Stimulated activated CD8-positive, alpha-beta memory T cell treated with anti-CD3 and anti-CD28 coated beads, Interleukin-15, amount 100 ng/mL, for 48 hours (primary cell): Measurements from ENCODE around the gene MYBPC2.

Experiments used
- DNase-seq, 2 donors: peaks; one replicate each; pipeline ENCODE4 v3.0.0-alpha.2; 2020; ENCODE audit warnings: low read depth in 2 of 2

The MYBPC2 gene

DNA sequence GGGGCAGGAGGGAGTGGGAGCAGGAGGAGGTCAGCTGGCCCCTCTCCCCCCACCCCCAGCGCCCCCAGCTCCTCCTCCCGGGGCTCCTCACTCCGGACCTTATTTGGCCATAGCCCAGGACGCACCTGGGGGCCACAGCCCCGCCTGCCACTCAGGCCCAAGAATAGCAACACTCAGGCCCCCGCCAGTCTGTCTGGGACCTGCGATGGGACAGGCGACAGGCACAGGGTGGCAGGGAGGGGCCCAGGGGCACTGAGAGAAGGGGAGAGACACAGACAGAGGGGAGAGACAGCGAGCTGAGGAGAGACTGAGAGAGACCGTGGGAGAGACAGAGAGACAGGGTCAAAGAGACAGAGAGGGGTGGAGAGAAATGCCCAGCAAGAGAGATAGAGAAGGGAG, 68.1 kb downstream of the MYBPC2 start:
- no peak for DNase-seq

DNA sequence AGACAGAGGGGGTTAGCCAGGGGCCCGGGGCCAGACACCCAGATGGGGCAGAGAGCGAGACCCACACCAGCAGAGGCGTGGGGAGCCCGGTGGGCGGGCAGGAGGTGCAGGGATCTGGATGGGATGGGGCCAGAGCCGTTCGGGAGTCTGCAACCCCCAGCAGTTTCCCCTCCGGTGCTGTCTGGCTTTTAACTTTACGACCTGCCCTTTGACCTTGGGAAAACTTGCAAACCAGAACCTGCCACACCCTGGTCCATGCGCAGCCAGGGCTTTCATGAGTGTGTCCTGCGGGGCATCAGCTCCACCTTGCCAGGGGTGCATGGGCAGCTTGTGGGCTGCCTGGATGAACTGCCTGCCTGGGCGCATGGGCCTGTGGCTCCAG, 68.5 kb downstream of the MYBPC2 start:
- DNase-seq, result no peak

DNA sequence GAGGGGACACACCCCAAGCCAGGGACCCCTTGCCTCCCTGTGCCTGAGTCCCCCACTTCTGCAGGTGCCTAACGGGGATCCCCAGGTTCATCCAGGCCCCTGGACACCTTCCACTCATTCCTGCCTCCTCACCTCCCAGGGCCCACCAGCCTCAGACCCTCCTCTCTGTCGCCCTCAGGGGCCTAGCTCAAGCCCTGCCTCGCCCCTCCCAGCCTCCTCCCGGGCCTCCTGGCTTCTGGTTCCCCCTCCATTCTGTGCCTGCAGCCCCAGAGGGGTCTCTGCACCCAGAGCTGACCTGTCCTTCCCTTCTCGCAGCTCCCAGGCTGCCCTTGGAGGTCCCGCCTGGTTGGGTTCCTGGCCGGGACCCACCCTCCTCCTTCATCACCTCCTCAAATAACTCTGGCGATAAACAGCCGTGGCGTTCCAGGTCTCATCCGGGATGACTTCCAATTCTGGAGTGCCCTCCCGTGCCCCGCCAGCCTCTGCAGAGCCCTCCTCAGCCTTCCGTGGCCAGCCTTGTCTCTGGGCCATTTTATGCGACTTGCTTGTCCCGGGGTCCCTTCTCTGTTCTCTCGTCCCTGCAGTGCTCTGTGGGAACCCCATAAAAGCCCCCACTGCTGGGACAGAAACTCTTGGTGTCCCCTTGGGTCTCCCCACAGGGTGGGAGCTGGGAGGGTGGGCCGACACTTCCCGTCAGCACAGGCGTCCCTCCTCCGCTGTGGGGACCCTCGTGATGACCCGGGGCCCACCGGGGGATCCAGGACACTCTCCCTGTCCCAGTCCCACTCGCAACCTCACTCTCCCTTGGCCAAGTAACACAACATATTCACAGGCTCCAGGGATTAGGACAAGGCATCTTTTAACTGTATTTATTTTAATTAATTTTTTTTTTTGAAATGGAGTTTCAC, 69.1 kb downstream of the MYBPC2 start:
- DNase-seq, result no peak

DNA sequence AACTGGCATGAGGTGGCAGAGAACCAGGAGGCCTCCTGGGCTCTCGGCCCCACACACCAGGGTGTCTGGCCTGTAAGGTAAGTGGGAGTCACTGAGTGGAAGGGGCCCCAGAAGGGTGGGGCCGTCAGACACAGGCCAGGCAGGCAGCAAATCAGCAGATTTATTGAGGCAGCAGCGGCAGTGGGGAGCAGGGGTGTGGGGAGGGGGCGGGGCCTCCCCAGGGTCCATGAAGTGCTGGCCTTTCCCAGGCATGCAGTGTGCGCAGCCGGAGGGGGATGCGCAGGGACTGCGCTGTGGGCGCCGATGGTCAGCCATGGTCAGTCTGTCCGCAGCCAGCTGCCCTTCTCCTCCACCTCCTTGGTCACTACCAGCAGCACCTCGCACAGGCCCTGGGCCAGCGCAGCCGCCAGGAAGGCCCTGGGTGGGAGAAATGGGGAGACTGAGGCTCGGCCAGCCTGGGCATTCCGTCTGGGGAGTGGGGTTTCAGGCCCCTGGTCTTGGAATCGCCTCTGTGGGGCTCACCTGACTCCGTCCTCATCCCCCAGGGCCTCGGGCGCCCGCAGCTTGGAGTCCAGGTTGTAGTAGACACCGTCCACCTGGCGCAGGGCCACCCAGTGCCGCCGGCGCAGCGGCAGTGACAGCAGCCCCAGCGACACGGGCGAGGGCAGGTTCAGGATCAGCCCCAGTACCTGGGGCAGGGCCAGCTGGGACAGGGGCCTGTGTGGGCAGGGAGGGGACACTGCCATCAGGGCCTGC, 73.3 kb downstream of the MYBPC2 start:
- no peak for DNase-seq

DNA sequence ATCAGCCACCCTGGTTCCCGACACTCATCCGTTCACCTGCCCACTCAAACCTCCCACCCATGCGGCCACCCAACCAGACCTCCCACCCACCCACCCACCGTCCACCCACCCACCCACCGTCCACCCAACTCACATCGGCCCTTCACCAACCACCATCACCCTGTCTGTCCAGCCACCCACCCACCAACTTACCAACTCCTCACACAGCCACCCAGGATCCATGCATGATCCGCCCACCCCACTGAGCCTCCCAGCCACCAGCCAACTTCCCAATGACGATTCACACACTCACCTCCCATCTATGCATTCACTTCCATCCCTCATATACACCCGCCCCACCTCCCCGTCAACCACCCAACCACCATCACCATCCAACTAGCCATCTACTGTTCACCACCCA, 74.0 kb downstream of the MYBPC2 start:
- DNase-seq, result no peak

DNA sequence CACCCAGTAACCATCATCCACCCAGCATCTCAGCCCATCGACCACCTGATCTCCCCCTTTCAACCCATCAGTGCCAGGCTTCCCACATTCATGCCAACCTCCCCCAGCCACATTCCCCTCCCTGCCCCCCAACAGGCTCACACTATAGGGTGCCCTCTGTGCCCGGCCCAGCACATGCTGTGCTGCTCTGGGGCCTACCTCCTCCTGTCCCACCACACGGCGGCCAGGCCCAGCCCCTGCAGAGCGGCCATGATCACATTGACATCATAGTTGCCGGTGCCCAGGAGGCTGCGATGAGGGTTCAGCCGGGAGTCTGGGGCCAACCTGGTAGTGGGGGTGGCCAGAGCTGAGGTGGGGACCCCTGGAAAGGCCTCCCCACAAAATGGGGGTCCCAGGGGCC, 74.7 kb downstream of the MYBPC2 start:
- no peak for DNase-seq

DNA sequence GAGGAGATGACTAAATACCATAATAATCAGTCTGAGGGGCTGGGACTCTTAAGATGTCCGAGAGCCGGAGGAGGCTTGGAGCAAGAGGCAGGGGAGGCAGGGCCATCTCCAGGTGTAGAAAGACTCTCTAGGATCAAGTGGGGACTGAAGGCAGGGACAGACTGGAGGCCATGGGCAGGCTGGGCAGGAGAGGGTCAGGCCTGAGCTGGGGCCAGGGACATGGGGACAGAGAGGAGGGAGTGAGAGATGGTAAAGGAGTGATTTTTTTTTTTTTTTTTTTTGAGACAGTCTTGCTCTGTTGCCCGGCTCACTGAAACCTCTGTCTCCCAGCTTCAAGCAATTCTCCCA, 76.1 kb downstream of the MYBPC2 start:
- no peak for DNase-seq

DNA sequence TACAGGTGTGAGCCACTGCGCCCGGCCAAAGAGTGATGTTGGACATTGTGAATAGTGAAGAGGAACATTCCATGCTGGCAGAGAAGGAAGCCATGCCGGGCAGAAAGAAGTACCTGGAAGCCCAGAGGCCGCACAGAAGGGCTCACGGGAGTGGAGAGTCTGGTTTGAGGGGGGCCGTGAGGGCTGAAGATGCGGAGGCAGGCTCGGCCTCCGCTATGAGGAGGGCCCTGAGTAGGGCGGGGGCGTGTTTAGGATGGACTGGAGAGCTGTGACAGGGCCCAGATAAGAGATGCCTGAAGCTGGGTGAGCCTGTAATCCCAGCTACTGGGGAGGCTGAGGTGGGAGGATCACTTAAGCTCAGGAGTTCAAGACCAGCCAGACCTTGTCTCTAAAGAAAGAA, 76.7 kb downstream of the MYBPC2 start:
- no peak for DNase-seq

DNA sequence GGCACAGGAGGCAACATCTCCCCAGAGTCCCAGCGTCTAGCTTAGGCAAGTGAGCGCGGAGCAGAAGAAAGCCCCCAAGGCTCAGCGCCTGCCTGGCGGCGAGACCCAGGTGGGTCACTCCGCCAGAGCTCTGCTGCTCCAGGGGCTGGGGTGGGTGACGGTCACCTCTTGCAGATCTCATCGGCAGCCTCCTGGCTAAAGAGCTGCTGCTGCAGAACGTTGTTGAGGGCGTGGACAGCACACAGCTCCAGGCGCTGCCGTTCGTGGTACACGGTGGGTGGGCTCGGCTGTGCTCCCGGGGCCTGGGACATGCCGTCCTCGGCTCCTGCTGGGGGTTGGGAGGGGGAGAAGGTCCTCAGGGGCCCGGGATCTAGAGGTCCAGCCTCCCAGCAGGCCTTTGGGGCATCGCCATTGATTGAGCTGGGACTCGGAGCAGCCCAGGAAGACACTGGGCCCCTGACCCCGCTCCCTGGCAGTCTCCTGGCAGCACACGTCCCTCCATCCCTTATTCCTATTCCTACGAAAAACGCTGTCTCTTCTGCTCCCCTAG, 77.5 kb downstream of the MYBPC2 start:
- DNase-seq, result no peak

DNA sequence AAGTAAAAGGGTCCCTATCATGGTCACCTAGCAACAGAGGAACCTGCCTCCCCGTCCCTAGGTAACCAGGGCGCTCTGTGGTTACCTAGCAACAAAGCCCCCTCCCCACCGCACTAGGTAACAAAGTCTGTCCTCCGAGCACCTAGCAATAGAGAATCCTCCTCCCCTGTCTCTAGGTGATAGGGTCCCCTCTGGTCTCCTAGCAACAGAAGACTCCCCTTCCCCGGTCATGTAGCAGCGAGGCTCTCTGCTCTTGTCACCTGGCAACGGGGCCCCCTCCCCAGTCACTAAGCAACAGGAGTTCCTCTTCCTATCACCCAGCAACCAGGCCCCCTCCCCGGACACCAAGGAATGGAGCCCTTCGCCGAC, 78.0 kb downstream of the MYBPC2 start:
- DNase-seq, result no peak

DNA sequence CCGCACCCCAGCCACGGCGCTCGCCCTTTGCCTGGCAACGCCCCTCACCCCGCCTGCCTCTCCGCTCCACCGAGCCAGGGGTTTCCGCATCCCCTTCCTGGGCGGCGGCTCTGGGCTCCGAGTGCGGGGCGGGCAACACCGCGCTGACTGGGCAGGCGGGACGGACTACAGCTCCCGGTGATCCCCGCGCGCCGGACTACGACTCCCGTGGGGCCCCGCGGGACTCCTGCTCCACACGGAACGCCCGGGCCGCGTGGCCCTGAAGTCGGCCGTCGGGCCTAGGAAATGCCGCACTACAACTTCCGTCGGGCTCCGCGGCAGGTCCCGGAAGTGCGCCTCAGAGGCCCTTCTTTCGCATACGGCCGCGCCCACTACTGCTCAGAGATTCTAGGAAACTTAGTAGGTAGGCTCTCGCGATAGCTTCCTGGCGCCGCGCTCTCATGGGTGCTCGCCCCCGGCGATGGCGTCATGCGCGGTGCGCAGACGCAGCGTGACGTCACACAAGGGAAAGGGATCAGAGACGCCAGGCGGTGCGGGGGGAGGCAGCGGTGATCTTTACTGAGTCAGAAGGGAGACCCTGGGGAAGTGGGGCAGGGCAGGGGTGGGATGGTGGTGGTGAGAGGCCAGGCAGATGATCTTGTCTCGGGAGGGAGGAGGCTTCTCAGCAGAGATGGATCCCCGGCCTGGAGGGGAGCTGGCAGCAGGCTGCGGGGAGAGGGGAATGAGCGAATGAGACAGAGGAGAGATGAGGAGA, 78.6 kb downstream of the MYBPC2 start, which contains the start of gene JOSD2:
Gene JOSD2 (minus strand): TSS at position 123 of the 754 bp plus-strand sequence. CDS start 760 bp downstream, outside the sequence.
- peak; percentile 93 to 96 for DNase-seq

DNA sequence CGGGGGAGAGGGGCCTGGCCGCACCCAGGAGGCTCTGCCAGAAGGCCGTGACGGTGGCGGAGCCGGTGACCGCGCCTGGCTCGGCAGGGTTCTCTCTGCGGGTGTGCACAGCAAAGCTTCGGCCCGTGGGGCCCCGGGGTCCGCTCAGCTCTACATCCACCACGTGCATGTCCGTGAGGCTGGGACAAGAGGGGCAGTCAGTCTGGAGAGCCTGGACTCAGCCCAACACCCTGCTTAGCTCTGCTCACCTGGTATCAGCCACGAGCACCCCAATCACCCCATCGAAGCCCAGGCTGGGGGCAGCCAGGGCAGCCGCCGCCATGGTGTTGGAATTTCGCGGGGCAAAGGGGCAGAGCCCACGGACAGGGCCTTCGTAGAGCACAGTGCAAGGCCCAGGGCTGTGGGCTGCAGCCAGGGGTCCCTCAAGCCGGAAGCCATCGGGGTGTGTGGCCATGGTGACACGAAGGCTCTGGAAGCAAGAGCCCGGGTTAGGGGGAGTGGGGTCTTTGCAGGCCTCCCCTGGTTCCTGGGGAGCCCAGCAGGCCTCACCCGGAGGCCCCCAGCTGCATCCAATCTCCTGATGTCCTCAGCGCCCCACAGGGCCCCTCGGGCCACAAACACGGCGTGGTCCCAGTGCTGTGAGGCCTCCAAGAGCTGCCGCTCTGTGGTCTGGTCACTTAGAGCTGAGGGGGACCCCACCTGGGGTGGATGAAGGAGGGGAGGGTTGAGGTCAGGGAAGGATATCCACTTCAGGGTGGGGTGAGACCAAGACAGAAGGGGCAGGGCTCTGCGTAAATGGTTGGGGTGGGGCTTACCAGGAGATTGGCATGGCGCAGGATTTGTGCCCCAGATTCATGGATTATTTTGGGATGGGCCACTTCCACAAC, 79.7 kb downstream of the MYBPC2 start:
- no peak for DNase-seq

DNA sequence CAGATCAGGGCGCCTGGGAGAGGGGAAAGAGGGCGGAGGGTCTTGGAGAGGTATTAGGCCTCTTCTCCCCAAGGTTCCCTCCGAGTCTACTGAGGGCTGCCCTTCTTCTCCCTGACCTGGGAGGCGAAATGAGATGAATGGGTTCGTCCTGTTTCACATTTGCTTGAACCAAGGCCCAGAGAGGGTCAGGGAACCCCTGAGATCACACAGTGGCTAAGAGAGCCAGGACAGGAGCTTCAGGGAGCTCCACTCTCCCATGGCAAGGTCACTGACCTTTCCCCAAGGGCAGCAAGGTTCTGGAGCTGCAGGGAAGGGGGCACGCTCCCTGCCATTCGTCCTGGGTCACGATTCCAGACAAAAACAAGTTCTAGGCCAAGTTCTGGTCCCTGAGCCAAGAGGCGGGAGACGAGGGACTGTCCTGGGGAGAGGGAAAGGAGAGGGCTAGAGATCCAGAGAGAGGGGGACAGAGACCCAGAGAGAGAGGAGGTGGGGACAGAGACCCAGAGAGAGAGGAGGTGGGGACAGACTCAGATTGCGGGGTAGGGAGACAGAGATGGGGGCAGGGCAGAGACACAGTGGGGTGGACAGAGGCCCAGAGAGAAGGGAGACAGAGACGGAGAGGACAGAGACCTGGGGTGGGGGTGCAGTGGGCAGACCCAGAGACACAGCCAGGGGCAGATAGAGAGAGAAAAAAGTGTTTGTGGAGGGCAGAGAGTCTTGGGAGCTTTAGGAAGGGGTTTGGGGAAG, 80.5 kb downstream of the MYBPC2 start:
- DNase-seq, result no peak

DNA sequence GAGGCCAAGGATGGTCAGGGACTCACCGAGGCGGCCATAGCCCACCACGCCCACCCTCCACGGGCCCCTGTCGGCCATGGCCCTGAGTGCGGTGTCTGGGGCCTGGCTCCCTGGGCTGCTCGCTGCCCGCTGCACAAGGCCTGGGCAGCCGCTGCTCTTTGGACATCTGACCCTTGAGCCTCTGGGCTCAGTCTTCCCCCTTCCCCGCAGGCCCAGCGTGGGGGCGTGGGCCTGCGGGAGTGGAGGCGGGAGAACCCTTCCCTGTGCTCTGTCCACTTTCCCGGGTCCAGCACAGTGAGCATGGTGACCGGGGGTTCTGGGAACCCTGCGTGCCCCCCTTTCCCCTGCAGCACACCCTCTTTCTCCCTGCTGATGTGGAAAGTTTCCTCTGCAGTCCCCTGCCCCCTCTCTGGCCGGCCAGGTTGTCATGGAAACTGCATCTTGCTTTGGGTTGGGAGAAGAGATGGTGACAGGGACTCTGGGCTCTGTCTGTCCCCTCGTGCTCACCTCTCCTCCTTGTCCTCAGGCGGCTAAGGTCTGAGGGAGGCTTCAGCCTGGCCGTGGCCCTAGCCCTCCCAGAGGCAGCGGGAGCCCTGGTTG, 81.2 kb downstream of the MYBPC2 start, which contains the start of gene ASPDH:
Gene ASPDH (minus strand): TSS at position 168 of the 600 bp plus-strand sequence. CDS start 90 bp downstream, at position 78.
- no peak for DNase-seq

DNA sequence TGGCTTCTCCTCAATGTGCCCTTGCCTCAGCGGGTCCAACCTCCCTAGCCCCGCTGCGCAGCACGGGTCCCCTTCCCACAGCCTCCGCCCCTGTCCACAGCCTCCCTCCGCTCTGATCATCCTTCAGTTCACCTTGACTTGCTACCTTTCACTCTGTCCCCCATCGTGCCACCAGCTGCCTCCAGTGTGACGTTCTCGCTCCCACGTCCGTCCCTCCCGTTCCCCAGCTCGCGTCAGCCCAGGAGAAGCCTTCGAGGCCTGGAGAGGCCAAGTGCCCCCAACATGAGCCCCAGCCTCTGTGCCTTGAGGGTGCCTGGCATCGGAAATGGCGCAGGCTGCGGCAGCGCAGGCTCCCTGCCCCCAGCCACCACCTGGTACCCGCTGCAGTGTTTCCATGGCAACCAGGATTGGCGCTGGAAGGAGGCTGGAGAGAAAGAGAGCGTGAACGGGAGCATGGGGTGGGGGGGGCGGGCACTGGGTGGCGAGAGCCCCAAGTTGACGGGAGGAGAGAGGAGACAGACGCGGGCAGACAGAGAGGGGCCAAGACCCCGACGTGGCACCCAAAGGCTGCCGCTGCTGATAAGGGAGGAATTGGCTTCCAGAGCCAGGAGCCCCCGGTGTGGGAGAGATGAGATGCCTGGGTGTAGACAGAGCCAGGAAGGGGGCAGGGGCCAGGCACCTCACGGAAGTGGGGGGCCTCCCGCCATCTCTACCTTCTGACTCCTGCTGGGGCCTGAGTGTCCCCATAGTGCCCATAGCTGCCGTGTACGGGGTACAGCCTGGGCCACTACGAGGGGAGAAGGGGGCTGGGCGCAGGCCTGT, 81.9 kb downstream of the MYBPC2 start:
- no peak for DNase-seq

DNA sequence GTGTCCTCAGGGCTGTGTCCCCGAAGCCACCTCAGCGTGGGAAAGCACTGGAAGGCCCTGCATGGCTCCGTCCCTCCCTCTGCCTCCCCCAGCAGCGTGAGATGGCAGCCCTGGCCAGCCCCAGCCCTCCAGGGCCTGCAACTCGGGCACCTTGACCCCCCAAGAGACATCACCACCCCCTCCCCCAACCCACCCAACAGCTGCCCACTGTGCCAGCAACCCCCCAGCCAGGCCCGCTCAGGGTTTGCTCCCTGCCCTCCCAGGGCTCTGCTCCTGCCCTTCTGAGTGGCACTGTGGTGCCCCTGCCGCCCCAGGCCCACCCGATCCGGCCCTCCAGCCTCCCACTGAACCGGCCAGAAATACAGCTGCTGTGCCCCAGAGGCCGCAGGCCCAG, 82.5 kb downstream of the MYBPC2 start:
- DNase-seq, result no peak
